CD14-positive monocyte (primary cell): Measurements from ENCODE around the gene FRMD6. TPM values are rescaled to one million over a fixed set of nuclear protein-coding genes. Genes with fewer than 3 reads are reported as not detected.

Experiments used
- DNase-seq, 3 donors: peaks; one replicate each; pipeline ENCODE4 v3.0.0-alpha.2; 2011 to 2022
- H2AFZ ChIP-seq: 2 replicates; pipeline ENCODE4 v1.6.0; 2012; ENCODE audit warnings: mild to moderate bottlenecking, low read depth, low read length, inconsistent platforms; ENCODE audit not compliant: insufficient read depth, poor library complexity, severe bottlenecking
- H3K27ac ChIP-seq, 2 donors: 1 replicate in 1 of 2; 2 replicates in 1 of 2; pipeline ENCODE4 v1.5.1; 2012 to 2013; ENCODE audit warnings: low read length in 2 of 2, control low read depth in 1 of 2, inconsistent platforms in 1 of 2, low read depth in 1 of 2, mild to moderate bottlenecking in 1 of 2
- H3K27me3 ChIP-seq, 2 donors: one replicate each; pipeline versions ENCODE4 v1.6.0 to v1.6.1; 2011 to 2013; ENCODE audit warnings: low read length in 2 of 2; ENCODE audit not compliant: control insufficient read depth in 2 of 2, insufficient read depth in 2 of 2
- H3K36me3 ChIP-seq, 2 donors: replicated peaks in 1 of 2; 1 replicate in 1 of 2; 2 replicates in 1 of 2; pipeline versions ENCODE4 v1.5.1 to v1.6.1; 2012 to 2013; ENCODE audit warnings: low read length in 2 of 2, control low read depth in 1 of 2, inconsistent platforms in 1 of 2, mild to moderate bottlenecking in 1 of 2; ENCODE audit not compliant: insufficient read depth in 2 of 2, control insufficient read depth in 1 of 2
- H3K4me1 ChIP-seq, 2 donors: 1 replicate in 1 of 2; 2 replicates in 1 of 2; pipeline versions ENCODE4 v1.5.1 to v1.6.1; 2012 to 2013; ENCODE audit warnings: low read length in 2 of 2, control low read depth in 1 of 2, inconsistent platforms in 1 of 2, mild to moderate bottlenecking in 1 of 2, moderate library complexity in 1 of 2; ENCODE audit not compliant: insufficient read depth in 2 of 2, control insufficient read depth in 1 of 2
- H3K4me2 ChIP-seq: replicated peaks from 2 replicates; pipeline ENCODE3; 2012; ENCODE audit warnings: low read length, moderate library complexity, mild to moderate bottlenecking; ENCODE audit not compliant: poor library complexity, severe bottlenecking; ENCODE audit errors: extremely low read depth
- H3K4me3 ChIP-seq, 3 experiments: fragments of 200-600 bp in 1 of 3; sonication (generic) in 1 of 3; replicated peaks in 1 of 3; 1 replicate in 2 of 3; 2 replicates in 1 of 3; pipeline ENCODE4 v1.5.1; 2011 to 2013; ENCODE audit warnings: low read length in 3 of 3, mild to moderate bottlenecking in 3 of 3, control low read depth in 2 of 3, low read depth in 2 of 3, inconsistent platforms in 1 of 3, moderate library complexity in 1 of 3
- H3K79me2 ChIP-seq: 2 replicates; pipeline ENCODE4 v1.6.0; 2012; ENCODE audit warnings: mild to moderate bottlenecking, control low read depth, inconsistent platforms, low read length, moderate library complexity; ENCODE audit not compliant: insufficient read depth
- H3K9ac ChIP-seq: 2 replicates; pipeline ENCODE4 v1.6.0; 2017; ENCODE audit warnings: low read length, mild to moderate bottlenecking; ENCODE audit not compliant: insufficient read depth, poor library complexity, severe bottlenecking
- H3K9me3 ChIP-seq, 2 donors: replicated peaks in 1 of 2; 1 replicate in 1 of 2; 2 replicates in 1 of 2; pipeline versions ENCODE4 v1.5.1 to v1.6.1; 2012 to 2013; ENCODE audit warnings: low read length in 2 of 2, control low read depth in 1 of 2; ENCODE audit not compliant: control insufficient read depth in 1 of 2, insufficient read depth in 1 of 2
- H4K20me1 ChIP-seq: 2 replicates; pipeline ENCODE4 v1.6.0; 2012; ENCODE audit warnings: mild to moderate bottlenecking, low read length, control low read depth, moderate library complexity; ENCODE audit not compliant: insufficient read depth
- H3K27ac Mint-ChIP-seq, 7 donors: one replicate each; pipeline ENCODE4 v1.8.0; 2020; ENCODE audit warnings: mild to moderate bottlenecking in 7 of 7, mixed read lengths in 7 of 7, moderate library complexity in 6 of 7, inconsistent platforms in 2 of 7
- H3K27me3 Mint-ChIP-seq, 3 donors: one replicate each; pipeline ENCODE4 v1.8.0; 2021 to 2022; ENCODE audit warnings: low read depth in 3 of 3, mild to moderate bottlenecking in 3 of 3, mixed read lengths in 3 of 3, moderate library complexity in 3 of 3, inconsistent platforms in 1 of 3
- H3K36me3 Mint-ChIP-seq, 2 donors: one replicate each; pipeline ENCODE4 v1.8.0; 2020; ENCODE audit warnings: mixed read lengths in 2 of 2, inconsistent platforms in 1 of 2, mild to moderate bottlenecking in 1 of 2
- H3K4me1 Mint-ChIP-seq: one replicate; pipeline ENCODE4 v1.8.0; 2020; ENCODE audit warnings: mild to moderate bottlenecking, mixed read lengths
- H3K4me3 Mint-ChIP-seq, 2 donors: one replicate each; pipeline ENCODE4 v1.8.0; 2020; ENCODE audit warnings: mild to moderate bottlenecking in 2 of 2, mixed read lengths in 2 of 2, moderate library complexity in 1 of 2
- H3K9me3 Mint-ChIP-seq, 7 donors: one replicate each; pipeline ENCODE4 v1.8.0; 2020 to 2022; ENCODE audit warnings: mixed read lengths in 7 of 7, mild to moderate bottlenecking in 6 of 7, moderate library complexity in 6 of 7, inconsistent platforms in 2 of 7
- WGBS: methylation state at CpG from one replicate; pipeline ENCODE4 v1.1.5; 2013; ENCODE audit warnings: missing lambda C conversion rate; ENCODE audit not compliant: insufficient coverage; 5-methylcytosine and 5-hydroxymethylcytosine counted together
- intact Hi-C, 2 donors: fragments of 100-400 bp; cut with micrococcal nuclease; formaldehyde crosslinking; loops; one replicate each; pipeline versions ENCODE4 v1.15.0 to v1.15.1; 2023
- polyA plus RNA-seq, 3 donors: library from polyadenylated mRNA; depleted of rRNA in 1 of 3; unstranded in 2 of 3; stranded (reverse) in 1 of 3; fragments of 300-500 nt in 2 of 3; fragments of >200 nt in 1 of 3; fragmentation: Illumina TruSeq in 2 of 3; gene quantifications; 1 replicate in 2 of 3; 2 replicates in 1 of 3; pipeline ENCODE4 v1.2.3, GENCODE V29; 2012 to 2021
- TF ChIP-seq, protein P1 (sequence below): fragments of 200-600 bp; IDR thresholded peaks from one replicate; pipeline ENCODE4 v1.8.0; 2022; ENCODE audit warnings: antibody characterized with exemption, mild to moderate bottlenecking

Gene FRMD6
- polyA plus RNA-seq, 3 donors, result 0.12 to 0.25 (median 0.12) TPM

GRCh38 chr14:51621654-51622053, 30.1 kb upstream of the FRMD6 start:
- peaks cover 1 to 4% (median 3%) of the 10 kb centered on the region in 3 donors for H3K27me3 Mint-ChIP-seq
- Histone ChIP-seq H4K20me1 (no peaks in the 10 kb centered on the region), H3K27ac (no peak overlapping the region), H3K9me3 (no peaks in the 10 kb centered on the region), H2AFZ (no peak overlapping the region), H3K9ac (no peak overlapping the region), H3K79me2 (no peaks in the 10 kb centered on the region), H3K36me3 (no peaks in the 10 kb centered on the region), H3K4me2 (no peak overlapping the region), H3K27me3 (no peaks in the 10 kb centered on the region), H3K4me1 (no peaks in the 10 kb centered on the region), H3K4me3 (no peak overlapping the region)
- no peak overlapping the region for H3K4me3 Mint-ChIP-seq
- DNase-seq, result no peak
- intact Hi-C loops, result no loop called here
- TF ChIP-seq, protein P1, sequence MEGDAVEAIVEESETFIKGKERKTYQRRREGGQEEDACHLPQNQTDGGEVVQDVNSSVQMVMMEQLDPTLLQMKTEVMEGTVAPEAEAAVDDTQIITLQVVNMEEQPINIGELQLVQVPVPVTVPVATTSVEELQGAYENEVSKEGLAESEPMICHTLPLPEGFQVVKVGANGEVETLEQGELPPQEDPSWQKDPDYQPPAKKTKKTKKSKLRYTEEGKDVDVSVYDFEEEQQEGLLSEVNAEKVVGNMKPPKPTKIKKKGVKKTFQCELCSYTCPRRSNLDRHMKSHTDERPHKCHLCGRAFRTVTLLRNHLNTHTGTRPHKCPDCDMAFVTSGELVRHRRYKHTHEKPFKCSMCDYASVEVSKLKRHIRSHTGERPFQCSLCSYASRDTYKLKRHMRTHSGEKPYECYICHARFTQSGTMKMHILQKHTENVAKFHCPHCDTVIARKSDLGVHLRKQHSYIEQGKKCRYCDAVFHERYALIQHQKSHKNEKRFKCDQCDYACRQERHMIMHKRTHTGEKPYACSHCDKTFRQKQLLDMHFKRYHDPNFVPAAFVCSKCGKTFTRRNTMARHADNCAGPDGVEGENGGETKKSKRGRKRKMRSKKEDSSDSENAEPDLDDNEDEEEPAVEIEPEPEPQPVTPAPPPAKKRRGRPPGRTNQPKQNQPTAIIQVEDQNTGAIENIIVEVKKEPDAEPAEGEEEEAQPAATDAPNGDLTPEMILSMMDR, result no peak
- H3K36me3 Mint-ChIP-seq, result no peaks in the 10 kb centered on the region
- H3K27ac Mint-ChIP-seq, result no peak overlapping the region
- H3K4me1 Mint-ChIP-seq, result peaks cover under 1% of the 10 kb centered on the region
- peaks cover 0 to 7% (median 0%) of the 10 kb centered on the region in 7 donors for H3K9me3 Mint-ChIP-seq
- WGBS, result no CpG with 5 or more reads among the region's 2 CpGs

DNA sequence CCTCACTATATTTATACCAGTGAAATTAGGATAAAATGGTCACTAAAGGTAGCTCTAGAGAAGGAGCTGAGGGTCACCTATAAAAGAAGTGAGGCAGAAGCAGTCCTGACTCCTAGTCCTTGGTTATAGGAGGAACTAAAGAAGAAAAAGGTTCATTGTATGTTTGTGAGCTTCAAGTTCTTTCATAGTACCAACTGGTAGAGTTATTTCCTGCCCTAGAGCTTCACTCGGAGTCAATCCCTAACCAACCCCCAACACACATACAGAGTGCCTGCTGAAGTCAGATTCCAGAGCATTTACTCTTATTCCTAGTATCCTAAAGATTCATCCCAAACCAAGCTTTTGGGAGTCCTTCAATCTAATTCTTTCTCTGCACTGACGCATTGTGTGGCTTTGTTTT, 29.3 kb upstream of the FRMD6 start:
- WGBS, result no CpG with 5 or more reads among the region's 2 CpGs
- peaks cover 1 to 4% (median 1%) of the 10 kb centered on the region in 3 donors for H3K27me3 Mint-ChIP-seq
- H4K20me1 ChIP-seq, result no peaks in the 10 kb centered on the region
- no peaks in the 10 kb centered on the region for H3K36me3 Mint-ChIP-seq
- TF ChIP-seq, protein P1, result no peak
- H3K27ac Mint-ChIP-seq, result no peak overlapping the region
- H3K4me1 Mint-ChIP-seq, result peaks cover 5% of the 10 kb centered on the region
- no peak overlapping the region for H3K4me3 Mint-ChIP-seq
- no peak overlapping the region for H2AFZ ChIP-seq
- no peaks in the 10 kb centered on the region for H3K79me2 ChIP-seq
- H3K9me3 ChIP-seq, result no peaks in the 10 kb centered on the region
- H3K4me1 ChIP-seq, result no peaks in the 10 kb centered on the region
- no peak overlapping the region for H3K4me3 ChIP-seq
- intact Hi-C loops, result no loop called here
- H3K9ac ChIP-seq, result no peak overlapping the region
- no peak overlapping the region for H3K4me2 ChIP-seq
- no peaks in the 10 kb centered on the region for H3K36me3 ChIP-seq
- H3K27ac ChIP-seq, result no peak overlapping the region
- no peaks in the 10 kb centered on the region for H3K27me3 ChIP-seq
- no peak for DNase-seq
- H3K9me3 Mint-ChIP-seq, result peaks cover 0 to 7% (median 0%) of the 10 kb centered on the region in 7 donors
